AG20443 (cell line): ENCODE measurements around the gene TMEM138.

Source experiments
- DNase-seq: peaks from one replicate; pipeline ENCODE4 v3.0.0; 2012; ENCODE audit warnings: low spot score, mixed read lengths

The TMEM138 gene

DNA sequence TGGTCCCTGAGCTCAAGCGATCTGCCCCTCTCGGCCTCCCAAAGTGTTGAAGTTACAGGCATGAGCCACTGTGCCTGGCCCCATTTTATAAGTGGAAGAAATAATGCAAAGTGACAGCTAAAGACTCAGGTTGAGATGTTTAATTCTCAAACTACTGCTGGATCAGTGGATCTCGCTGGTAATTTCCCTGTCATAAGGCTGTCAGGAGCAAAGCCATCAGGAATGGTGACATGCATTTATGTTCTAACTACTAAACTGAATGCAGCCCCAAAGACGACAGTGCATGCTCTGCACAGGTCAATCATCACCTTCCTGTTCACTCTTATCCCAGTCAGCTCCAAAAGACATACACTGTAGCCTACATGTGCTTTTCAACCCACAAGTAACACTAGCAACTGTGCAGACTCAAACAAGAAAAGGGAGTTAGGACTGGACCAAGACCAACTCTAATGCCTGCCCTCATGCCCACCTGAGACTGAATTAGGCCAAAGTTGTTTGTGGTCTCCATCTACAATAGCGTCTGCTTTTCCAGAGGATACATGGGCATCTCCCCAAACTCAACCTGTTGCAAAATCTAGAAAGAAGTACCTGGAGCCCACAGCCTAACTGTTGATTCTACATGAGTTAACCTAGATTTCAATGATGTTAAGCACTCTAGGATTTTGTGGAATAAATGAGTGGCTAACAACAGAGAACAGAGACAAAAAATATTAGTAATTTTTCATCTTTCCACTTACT lies 45.0 kb downstream of the TMEM138 start:
- no peak for DNase-seq

DNA sequence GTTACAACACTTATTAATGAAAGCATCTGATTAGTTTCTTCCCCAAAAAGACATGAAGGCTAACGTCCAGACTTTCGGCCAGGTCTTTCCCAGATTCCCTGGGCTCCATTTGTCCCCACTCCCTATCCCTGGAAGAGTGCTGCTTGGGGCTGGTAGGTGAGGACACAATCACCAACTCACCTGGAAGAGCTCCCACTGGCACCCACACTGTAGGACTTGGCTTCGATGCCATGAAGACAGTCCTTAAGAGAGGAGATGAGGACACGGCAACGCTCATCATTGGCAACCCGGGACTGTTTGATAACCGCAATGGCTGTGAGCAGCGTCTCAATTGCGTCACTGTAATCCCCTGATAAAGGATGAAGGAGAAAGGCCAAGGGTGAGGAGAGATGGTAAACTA lies 49.4 kb downstream of the TMEM138 start:
- no peak for DNase-seq

DNA sequence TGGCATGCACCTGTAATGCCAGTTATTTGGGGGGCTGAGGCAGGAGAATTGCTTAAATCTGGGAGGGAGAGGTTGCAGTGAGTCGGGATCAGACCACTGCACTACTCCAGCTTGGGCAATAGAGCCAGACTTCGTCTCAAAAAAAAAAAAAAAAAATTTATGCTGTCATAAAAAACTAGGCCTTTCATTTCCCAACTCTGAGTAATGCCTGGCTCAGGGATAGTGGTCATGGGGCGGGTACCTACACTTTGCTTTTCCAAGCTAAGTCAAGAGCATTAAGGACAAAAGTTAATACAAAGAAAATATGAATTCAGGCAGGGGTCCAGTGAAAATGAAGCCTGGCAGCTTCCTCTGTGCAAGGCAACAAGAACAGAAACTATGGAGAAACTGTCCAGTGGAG lies 51.3 kb downstream of the TMEM138 start:
- DNase-seq: peak; percentile 76

DNA sequence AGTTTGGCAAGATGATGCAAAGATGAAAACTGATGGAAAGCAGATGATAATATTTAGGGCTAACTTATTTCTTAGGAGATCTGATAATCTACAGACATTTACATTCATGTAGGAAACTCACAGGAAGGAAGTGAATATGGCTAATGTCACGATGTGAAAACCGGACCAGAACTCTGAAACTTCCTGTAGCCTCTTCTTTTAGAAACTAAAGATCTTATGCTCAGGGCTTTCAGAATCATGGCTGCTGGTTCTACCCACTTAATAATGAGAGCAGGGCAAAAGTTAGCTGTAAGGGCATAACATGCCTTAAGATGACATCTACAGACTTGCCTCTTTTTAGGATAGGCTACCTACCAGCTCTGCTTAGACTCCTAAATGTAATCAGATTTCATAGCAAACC lies 52.4 kb downstream of the TMEM138 start:
- DNase-seq: no peak

DNA sequence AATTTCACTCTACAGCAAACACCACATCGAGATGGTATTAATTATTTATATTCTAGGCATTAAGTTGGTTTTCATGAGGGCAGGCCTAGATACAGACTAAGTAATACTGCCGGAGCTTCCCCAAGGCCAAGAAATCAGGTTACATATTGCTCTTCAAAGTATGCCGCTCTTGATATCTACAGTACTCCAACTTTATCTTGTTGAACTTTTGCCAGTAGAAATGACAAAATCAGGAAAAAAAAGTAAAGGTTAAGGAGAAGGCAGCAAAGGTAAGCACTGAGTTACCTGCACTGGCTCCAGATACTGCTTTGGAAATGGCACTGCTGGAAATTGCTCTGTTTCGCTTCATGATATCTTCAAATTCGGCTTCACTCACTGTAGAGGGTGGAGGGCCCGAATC lies 53.2 kb downstream of the TMEM138 start:
- DNase-seq: no peak

DNA sequence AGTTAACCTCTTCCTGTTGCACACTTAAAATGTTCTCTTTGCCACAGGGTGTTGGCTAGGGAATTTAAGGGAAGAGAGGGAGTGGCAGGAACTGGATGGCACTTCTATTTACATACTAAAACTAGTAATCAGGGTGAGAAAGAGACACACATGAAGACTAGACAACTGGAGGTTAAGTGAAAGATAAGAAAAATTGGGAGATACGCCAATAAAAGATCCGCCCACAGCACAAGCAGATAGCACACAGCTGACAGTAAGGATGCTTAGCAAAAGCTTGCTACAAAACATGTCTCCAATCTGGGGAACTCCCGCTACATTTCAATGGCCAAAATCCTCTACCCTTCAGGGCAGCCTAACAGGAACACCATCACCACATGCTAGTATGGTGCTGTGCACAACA lies 54.8 kb downstream of the TMEM138 start:
- DNase-seq: no peak

DNA sequence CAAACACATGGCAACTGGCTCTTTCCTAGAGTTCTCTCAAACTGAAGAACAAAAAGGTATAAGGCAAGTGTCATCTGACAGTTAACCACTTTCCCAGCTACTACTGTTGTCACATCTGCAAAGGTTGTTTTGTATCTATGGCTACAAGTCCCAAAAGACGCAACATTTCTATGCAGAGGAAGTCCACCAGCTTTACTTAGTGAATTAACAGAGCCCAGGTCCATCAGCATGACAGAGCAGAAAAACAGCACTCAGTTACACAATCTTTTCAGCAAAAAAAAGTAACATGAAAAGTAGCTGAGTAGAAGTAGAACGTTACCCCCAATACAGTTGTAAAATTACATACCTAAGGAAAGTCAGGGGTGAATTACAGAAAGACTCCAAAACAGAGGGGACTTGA lies 55.5 kb downstream of the TMEM138 start:
- DNase-seq: no peak

DNA sequence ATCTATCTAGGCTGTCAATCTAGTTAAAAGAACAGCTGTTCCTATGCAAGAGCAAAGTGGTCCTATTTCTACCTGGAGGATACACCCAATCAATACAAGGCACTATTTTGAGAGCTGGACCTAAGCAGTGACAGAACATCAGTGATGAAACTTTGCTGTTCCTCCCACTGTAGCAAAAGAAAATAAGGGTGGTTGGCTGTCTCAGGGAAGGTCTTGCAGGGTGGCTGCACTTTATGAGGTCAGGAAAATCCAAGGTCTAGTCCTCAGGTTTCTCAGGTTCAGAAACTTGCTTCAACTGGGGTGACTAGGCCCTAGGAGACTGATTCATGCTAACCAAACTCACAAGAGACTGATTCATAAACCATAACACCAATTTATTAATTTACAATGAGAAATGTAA lies 56.0 kb downstream of the TMEM138 start:
- DNase-seq: no peak
